Upper lobe of left lung (tissue), 4 donors: ENCODE results near the gene COX7A1.

Source experiments
- EP300 ChIP-seq, 4 donors: sonication (generic); formaldehyde crosslinking; IDR thresholded peaks; one replicate each; pipeline ENCODE4 v1.5.1; 2017; ENCODE audit warnings: antibody characterized with exemption in 4 of 4, control low read depth in 2 of 4
- POLR2A ChIP-seq, 4 donors: fragments of 450-650 bp; IDR thresholded peaks; one replicate each; pipeline ENCODE4 v1.5.1; 2016 to 2017; ENCODE audit warnings: antibody characterized with exemption in 4 of 4, mild to moderate bottlenecking in 2 of 4
- TF ChIP-seq, protein P1 (sequence below), 6 experiments: fragments of 450-650 bp in 4 of 6; fragments of 200-600 bp in 2 of 6; sonication (generic) in 2 of 6; IDR thresholded peaks; one replicate each; pipeline ENCODE4 v1.5.1; 2016 to 2019; ENCODE audit warnings: antibody characterized with exemption in 6 of 6

DNA sequence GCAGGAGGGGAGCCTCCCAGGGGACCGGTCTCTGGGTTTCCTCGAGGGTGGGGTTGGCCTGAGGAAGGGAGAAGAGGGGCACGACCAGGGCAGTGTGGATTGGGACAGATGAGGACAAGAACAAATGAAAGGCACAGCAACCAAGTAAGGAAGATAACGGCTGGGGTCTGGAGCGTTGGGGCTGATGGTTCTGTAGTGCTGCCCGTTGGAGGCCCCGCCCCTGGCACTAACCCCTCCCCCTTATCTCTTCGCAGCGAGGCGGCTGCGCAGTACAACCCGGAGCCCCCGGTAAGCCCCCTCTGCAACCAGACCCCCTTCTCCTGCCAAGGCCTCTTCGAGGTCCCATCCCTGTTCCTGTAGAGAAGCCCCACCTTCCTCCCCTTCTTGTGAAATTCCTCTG, 10.2 kb downstream of the COX7A1 start:
- TF ChIP-seq POLR2A (IDR thresholded peaks at IDR 0.05) (no peak), EP300 (IDR thresholded peaks at IDR 0.05) (no peak)
- TF ChIP-seq, protein P1, sequence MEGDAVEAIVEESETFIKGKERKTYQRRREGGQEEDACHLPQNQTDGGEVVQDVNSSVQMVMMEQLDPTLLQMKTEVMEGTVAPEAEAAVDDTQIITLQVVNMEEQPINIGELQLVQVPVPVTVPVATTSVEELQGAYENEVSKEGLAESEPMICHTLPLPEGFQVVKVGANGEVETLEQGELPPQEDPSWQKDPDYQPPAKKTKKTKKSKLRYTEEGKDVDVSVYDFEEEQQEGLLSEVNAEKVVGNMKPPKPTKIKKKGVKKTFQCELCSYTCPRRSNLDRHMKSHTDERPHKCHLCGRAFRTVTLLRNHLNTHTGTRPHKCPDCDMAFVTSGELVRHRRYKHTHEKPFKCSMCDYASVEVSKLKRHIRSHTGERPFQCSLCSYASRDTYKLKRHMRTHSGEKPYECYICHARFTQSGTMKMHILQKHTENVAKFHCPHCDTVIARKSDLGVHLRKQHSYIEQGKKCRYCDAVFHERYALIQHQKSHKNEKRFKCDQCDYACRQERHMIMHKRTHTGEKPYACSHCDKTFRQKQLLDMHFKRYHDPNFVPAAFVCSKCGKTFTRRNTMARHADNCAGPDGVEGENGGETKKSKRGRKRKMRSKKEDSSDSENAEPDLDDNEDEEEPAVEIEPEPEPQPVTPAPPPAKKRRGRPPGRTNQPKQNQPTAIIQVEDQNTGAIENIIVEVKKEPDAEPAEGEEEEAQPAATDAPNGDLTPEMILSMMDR (IDR thresholded peaks at IDR 0.05), result no peak
